ENCODE measurements around the gene HOPX.
"Not testable (repeated sequence)": the region's sequence is repeated elsewhere in the genome, so short reads cannot be mapped to it uniquely, and the experiment has no call there.

HOPX gene

GRCh38 chr4:56686537-56687231 lies 5.6 kb upstream of the HOPX start:
- no peak for DNase-seq

DNA sequence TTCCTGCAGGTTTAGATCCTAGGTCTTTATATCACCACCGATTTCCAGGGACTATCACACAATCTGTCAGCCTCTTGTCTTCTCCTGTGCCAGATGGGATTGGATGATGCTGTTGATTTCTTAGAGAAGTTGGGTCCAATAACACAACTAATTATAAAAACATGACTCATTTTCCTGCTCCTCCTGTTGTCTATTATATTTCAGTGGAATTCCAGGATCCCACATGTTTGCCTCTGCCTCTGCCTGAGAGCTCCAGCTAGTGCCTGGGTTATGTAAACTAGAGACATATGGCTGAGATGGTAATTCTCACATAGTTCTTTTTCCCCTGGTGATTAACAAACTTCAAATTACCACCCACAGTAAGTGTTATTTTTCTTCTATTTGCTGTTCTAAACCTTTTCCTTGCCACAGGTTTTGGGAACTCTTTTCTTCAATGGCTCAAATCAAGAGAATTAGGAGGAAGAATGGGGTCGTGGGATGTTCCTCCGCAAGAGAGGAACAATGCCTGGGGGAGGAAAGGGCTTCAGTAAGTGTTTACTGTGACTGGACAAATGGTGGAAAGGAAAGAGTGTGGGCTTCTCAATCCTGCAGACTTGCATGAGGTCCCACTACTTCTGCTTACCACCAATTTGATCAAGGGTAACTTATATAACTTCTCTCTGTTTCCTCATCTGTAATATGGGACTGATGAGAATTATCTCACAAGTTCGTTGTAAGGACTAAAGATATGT lies 3.4 kb upstream of the HOPX start:
- DNase-seq = no peak

DNA sequence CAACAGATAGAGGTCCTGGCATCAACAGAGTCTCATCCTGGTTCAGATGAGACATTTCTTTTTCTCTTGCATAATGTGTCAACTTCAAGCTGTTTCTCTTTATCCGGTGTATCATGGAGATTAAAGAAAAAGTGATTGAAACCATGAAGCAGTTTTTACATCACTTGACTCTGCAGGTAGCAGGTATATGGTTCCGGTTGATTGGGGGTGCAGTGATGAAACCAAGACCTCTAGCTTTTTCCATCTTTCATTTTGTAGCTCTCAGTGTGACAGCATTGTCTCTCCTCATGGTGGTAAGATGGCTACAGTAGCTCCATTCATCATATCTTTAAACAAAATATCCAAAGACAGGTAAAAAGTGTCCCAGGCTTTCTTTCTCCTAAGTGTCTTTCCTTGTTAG lies 2.4 kb upstream of the HOPX start:
- no peak for DNase-seq

DNA sequence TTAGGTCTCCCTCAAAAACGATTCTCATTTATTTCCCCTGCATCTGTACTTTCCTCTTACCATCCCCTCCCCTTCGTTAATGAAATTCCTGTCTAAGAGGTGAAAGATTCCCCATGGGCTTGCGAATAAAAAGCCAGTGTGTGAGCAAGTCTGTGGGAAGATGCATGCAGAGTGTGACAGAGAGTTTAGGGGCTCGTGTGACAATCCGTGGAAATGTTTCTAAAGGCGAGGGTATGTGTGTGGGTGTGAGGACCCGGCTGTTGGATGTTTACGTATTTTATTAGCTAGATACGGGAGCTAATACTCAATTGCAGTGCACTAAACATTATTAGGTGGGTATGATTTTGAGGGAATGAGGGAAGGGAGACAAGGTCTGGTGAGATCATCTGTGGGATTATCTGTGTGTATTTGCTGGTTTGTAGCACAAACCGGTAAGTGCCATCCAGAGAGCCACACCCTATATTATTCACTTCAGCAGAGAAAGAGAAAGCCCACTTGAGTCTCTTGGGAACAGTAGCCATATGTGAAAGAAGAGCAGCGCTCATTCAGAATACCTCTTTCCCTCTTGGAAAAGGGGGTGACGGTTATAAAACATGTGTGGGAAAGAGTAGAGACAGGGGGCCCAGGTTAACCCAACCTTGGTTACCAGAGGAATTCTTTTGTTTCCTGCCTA lies 893 bp upstream of the HOPX start:
- DNase-seq = no peak

DNA sequence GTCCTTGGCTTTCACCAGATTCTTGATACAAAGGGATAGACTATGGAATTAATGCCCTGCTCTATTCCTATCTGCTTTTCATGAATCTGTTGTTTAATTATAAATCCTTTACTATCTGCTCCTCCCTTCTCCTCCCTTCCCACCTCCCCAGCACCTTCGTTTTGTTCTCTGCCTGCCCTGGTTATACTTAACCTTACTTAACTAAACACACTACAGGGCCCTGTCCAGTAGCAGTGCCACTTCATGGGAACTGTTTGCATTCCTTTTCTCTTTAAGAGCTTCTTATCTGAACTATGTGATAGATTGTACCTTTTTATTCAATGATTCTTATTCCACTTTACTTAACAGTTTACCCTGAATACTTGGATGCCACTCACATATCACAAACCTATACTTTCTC lies 830 bp downstream of the HOPX start:
- DNase-seq = no peak

DNA sequence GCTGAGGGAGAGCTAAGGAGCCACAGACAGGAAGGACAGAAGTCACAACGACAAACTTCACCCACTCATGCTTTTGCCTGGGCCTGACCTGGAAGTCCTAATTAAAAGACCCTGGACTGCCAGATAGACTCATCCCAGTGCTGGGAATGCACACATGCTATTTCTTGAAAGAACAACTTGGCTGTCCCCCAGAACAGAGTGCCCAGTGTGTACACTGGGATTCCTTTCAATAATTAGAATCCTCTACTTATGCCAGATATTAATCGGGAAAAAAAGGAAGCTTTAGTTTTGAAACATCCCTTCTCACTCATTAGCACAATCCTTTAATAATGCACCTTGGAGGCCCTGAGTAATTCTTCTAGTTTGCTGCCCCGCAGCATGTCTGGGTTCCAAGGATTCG lies 3.4 kb downstream of the HOPX start:
- DNase-seq = no peak

GRCh38 chr4:56674984-56675383 lies 6.1 kb downstream of the HOPX start:
- DNase-seq = no peak

GRCh38 chr4:56671860-56672259 lies 9.2 kb downstream of the HOPX start:
- no peak for DNase-seq

DNA sequence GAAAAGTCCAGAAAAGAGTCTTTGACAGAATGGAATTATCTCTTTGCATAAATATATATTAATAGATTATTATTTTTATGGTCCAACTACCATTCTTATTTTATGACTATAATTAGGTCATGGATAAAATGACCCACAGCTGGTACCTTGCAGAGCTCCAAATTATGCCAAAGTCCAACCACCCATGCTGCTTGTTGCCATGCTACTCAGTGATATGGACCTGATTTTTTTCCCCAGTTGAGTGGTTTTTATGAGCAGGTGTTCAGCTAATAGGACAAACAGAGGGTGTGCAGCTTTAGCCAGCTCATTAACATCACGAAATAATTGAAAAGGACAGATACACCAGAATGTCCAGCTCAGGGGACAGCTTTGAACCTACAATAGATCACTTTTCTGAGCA lies 9.7 kb downstream of the HOPX start:
- DNase-seq = no peak

- DNase-seq = no peak
These were observed 12.8 kb downstream of the HOPX start for GRCh38 chr4:56668267-56668666.

DNA sequence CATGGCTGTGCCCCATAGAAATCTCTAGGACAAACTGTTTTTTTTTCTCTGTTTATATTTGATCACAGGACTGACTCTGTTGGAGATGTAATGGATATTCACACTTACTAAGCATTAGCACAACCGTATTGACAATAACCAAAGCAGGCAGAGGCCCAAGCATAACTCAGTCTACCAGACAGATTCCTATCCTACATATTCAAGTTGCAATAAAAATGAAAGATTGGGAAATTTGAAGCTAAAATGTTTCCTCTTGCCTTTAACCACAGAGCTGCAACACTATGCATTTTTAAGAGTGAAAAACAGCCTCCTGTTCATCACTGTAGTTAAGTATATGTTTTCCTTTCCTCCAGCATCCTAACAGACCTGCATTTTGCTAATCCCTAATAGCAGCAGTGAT lies 13.7 kb downstream of the HOPX start:
- DNase-seq = not testable (repeated sequence)

GRCh38 chr4:56666279-56666678 lies 14.8 kb downstream of the HOPX start:
- DNase-seq = no peak

DNA sequence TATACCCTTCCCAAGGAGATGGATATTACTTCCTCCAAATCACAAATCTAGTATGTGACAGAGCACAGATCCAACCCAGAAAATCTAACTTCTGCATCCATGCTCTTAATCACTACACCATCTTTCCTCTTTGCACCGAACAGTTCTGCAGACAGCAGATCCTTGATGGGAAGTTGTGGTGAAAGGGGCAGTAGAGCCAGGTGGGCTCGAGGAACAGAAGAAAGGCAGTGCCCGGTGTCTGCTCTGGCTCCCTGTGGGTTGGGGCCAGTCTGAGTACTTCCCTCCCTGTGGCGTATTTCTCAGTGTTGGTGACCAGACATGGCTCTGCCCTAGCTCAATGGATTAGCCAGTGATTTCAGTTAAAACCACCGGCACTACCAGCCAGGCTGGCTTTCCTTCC lies 15.3 kb downstream of the HOPX start:
- DNase-seq = no peak

DNA sequence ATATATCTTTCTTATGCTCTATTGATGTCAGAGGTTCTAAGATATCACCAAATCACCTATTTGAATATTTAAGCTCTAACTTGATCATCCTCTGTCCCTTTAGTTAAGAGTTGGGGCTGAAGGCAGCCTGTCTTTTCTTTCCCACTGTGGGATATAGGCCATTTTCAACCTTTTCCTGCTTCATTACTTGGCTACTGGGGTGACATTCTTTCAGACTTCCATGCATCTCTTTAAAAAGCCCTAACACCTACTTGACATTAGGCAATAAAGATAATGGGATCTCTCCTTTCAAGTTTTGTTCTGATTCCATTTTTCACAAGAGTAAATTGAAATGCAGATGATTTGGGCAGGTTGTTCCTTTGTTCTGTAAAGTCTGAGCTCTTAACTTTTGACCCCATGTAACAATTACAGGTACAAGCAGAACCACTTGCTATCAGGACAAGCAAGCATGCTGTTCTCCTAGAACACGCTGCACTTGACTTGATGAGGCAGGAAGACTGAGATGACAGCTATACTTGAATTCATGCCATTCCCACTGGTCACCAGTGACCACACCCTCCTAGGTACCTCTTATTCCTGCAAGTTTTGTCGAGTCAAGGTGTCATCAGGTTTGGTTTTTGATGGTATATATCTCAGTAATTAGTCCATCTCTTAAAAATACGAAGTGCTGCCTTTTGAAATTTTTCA lies 18.2 kb downstream of the HOPX start:
- no peak for DNase-seq

GRCh38 chr4:56659946-56660345 lies 21.1 kb downstream of the HOPX start:
- no peak for DNase-seq

- no peak for DNase-seq
These were observed 22.6 kb downstream of the HOPX start for GRCh38 chr4:56658528-56658927.

DNA sequence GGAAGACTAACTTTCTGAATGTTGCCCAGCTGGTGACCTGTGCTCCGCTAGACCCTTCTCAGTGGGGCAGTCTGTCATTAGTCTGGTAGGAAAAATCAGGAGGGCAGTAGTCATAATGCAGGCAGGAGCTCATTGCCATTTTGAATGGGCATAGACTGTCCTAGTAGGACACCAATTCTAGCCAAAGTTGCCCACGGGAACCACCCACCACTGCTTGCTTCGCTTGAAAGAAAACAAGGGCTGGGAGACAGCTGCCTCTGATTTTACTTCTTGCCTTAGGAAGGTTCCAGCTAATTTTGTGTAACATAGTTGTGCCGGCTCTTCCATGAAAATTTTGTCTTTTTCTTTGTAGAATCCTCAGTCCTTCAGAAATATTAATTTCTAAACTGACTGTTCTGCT lies 23.3 kb downstream of the HOPX start:
- DNase-seq = no peak

DNA sequence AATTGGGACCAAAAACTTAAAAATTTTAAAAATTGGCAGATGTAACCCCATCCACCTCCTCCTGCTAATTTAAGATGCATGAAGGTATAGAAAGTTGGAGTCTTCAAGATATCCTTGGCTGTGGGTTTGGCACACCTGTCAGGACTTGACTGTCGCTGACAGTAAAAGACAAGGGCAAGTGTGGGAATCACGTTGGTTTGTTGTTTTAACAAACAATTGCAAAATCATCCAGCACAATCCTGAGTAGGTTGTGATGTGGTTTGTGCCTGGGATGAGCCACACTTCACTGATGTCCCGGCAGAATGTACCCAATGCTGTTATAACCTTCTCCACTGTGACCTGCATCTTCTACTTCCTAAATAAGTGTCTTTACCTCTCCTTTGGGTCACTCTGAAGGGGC lies 24.0 kb downstream of the HOPX start:
- DNase-seq = no peak

DNA sequence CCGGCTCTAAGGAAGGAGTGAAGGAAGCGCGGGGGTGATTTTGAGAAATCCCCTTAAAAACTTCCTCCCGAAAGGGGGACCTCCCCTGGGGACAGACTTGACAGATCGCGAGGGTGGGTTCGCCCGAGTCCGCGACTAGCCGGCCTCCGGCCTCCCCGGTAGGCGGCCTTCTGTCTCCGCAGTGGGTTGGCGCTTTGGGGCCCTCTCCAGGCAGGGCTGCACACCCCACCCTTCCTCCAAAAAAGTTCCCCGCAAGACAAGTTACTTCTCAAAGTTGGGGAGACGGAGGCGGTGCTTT lies 24.8 kb downstream of the HOPX start:
- DNase-seq = peak; percentile 48 to 60

- no peak for DNase-seq
These were observed 25.3 kb downstream of the HOPX start for GRCh38 chr4:56655627-56656345.

GRCh38 chr4:56655209-56655626 lies 25.9 kb downstream of the HOPX start:
- DNase-seq = no peak

GRCh38 chr4:56654238-56654632 lies 26.9 kb downstream of the HOPX start:
- no peak for DNase-seq

Measured in CD4-positive, alpha-beta T cell treated with Interleukin-1 beta for 1 hour (primary cell).